ENCODE measurements around the gene ATRAID. TPM values are rescaled to one million over a fixed set of nuclear protein-coding genes. Genes with fewer than 3 reads are reported as not detected.

Gene ATRAID
- total and polyA plus RNA-seq, 2 experiments from 2014 or later, result 129 to 154 TPM

DNA sequence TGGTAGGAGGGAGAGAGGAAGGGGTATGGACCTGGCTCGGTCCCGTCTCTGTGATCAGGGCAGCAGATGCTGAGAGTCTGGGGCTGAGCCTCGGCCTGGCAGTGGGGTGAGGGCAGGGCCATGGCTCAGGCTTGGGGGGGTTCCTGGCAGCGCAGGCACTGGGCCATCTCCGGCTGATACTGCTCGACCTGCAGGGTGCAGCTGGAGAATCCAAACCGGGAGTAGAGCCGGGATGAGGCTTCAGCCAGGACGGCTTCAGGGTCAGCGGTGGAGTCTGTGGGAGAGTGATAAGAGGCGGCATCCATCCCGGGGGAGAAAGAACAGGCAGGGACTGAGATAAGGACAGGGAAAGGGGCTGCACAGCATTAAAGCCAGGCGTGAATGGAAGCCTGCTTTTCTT, 43.3 kb downstream of the ATRAID start:
- H4K20me1 ChIP-seq (replicated peaks; ENCODE audit: insufficient read depth), result no peaks in the 10 kb centered on the region; the same call in 1 of the 2 replicates
- Mint-ChIP-seq H3K27ac (no peak overlapping the region), H3K36me3 (ENCODE audit: low read depth) (no peaks in the 10 kb centered on the region; the same call in 2 of the 3 replicates), H3K9me3 (no peaks in the 10 kb centered on the region), H3K4me1 (peaks cover 18% of the 10 kb centered on the region), H3K4me3 (no peak overlapping the region; the same call in 2 of the 3 replicates), H3K27me3 (ENCODE audit: insufficient read depth, low read depth, poor library complexity) (peaks cover 19% of the 10 kb centered on the region)
- H3F3A ChIP-seq (replicated peaks; ENCODE audit: low read depth), result 0 out of 2 replicates have a peak, but pooled peaks cover 5% of the 10 kb centered on the region
- peaks cover 10% of the 10 kb centered on the region for H3K4me1 ChIP-seq (ENCODE audit: insufficient read depth)
- H3K79me2 ChIP-seq (replicated peaks; ENCODE audit: insufficient read depth), result no peaks in the 10 kb centered on the region
- no peak overlapping the region for H2AFZ ChIP-seq
- H3K27me3 ChIP-seq (ENCODE audit: insufficient read depth), result peaks cover 19% of the 10 kb centered on the region
- H3K36me3 ChIP-seq (ENCODE audit: insufficient read depth), result no peaks in the 10 kb centered on the region
- ATAC-seq, result no peak
- H3K4me3 ChIP-seq, result no peak overlapping the region
- no peak for DNase-seq (ENCODE audit: low spot score)
- no peak overlapping the region for H3K4me2 ChIP-seq
- no peaks in the 10 kb centered on the region for H3K9me2 ChIP-seq (ENCODE audit: insufficient read depth)
- TF ChIP-seq EZH2 (IDR thresholded peaks at IDR 0.05; ENCODE audit: low read depth, unreplicated experiment), result no peak
- TF ChIP-seq, protein P1, sequence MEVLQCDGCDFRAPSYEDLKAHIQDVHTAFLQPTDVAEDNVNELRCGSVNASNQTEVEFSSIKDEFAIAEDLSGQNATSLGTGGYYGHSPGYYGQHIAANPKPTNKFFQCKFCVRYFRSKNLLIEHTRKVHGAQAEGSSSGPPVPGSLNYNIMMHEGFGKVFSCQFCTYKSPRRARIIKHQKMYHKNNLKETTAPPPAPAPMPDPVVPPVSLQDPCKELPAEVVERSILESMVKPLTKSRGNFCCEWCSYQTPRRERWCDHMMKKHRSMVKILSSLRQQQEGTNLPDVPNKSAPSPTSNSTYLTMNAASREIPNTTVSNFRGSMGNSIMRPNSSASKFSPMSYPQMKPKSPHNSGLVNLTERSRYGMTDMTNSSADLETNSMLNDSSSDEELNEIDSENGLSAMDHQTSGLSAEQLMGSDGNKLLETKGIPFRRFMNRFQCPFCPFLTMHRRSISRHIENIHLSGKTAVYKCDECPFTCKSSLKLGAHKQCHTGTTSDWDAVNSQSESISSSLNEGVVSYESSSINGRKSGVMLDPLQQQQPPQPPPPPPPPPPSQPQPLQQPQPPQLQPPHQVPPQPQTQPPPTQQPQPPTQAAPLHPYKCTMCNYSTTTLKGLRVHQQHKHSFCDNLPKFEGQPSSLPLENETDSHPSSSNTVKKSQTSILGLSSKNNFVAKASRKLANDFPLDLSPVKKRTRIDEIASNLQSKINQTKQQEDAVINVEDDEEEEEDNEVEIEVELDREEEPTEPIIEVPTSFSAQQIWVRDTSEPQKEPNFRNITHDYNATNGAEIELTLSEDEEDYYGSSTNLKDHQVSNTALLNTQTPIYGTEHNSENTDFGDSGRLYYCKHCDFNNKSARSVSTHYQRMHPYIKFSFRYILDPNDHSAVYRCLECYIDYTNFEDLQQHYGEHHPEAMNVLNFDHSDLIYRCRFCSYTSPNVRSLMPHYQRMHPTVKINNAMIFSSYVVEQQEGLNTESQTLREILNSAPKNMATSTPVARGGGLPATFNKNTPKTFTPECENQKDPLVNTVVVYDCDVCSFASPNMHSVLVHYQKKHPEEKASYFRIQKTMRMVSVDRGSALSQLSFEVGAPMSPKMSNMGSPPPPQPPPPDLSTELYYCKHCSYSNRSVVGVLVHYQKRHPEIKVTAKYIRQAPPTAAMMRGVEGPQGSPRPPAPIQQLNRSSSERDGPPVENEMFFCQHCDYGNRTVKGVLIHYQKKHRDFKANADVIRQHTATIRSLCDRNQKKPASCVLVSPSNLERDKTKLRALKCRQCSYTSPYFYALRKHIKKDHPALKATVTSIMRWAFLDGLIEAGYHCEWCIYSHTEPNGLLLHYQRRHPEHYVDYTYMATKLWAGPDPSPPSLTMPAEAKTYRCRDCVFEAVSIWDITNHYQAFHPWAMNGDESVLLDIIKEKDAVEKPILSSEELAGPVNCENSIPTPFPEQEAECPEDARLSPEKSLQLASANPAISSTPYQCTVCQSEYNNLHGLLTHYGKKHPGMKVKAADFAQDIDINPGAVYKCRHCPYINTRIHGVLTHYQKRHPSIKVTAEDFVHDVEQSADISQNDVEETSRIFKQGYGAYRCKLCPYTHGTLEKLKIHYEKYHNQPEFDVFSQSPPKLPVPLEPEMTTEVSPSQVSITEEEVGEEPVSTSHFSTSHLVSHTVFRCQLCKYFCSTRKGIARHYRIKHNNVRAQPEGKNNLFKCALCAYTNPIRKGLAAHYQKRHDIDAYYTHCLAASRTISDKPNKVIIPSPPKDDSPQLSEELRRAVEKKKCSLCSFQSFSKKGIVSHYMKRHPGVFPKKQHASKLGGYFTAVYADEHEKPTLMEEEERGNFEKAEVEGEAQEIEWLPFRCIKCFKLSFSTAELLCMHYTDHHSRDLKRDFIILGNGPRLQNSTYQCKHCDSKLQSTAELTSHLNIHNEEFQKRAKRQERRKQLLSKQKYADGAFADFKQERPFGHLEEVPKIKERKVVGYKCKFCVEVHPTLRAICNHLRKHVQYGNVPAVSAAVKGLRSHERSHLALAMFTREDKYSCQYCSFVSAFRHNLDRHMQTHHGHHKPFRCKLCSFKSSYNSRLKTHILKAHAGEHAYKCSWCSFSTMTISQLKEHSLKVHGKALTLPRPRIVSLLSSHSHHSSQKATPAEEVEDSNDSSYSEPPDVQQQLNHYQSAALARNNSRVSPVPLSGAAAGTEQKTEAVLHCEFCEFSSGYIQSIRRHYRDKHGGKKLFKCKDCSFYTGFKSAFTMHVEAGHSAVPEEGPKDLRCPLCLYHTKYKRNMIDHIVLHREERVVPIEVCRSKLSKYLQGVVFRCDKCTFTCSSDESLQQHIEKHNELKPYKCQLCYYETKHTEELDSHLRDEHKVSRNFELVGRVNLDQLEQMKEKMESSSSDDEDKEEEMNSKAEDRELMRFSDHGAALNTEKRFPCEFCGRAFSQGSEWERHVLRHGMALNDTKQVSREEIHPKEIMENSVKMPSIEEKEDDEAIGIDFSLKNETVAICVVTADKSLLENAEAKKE (CRISPR knock-in tag; IDR thresholded peaks at IDR 0.05), result no peak
- TF ChIP-seq EZH2phosphoT487 (IDR thresholded peaks at IDR 0.05; ENCODE audit: unreplicated experiment), result no peak
- TF ChIP-seq, protein P2, sequence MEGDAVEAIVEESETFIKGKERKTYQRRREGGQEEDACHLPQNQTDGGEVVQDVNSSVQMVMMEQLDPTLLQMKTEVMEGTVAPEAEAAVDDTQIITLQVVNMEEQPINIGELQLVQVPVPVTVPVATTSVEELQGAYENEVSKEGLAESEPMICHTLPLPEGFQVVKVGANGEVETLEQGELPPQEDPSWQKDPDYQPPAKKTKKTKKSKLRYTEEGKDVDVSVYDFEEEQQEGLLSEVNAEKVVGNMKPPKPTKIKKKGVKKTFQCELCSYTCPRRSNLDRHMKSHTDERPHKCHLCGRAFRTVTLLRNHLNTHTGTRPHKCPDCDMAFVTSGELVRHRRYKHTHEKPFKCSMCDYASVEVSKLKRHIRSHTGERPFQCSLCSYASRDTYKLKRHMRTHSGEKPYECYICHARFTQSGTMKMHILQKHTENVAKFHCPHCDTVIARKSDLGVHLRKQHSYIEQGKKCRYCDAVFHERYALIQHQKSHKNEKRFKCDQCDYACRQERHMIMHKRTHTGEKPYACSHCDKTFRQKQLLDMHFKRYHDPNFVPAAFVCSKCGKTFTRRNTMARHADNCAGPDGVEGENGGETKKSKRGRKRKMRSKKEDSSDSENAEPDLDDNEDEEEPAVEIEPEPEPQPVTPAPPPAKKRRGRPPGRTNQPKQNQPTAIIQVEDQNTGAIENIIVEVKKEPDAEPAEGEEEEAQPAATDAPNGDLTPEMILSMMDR (conservative IDR thresholded peaks at IDR 0.05; ENCODE audit: low read depth in 2 of 2), result no peak
- TF ChIP-seq, protein P3, sequence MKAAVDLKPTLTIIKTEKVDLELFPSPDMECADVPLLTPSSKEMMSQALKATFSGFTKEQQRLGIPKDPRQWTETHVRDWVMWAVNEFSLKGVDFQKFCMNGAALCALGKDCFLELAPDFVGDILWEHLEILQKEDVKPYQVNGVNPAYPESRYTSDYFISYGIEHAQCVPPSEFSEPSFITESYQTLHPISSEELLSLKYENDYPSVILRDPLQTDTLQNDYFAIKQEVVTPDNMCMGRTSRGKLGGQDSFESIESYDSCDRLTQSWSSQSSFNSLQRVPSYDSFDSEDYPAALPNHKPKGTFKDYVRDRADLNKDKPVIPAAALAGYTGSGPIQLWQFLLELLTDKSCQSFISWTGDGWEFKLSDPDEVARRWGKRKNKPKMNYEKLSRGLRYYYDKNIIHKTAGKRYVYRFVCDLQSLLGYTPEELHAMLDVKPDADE (IDR thresholded peaks at IDR 0.05), result no peak
- no peak for TF ChIP-seq CREB1 (CRISPR knock-in tag; IDR thresholded peaks at IDR 0.05; ENCODE audit: low read depth)
- no peak for TF ChIP-seq ZNF114 (CRISPR knock-in tag; IDR thresholded peaks at IDR 0.05)
- no peak for TF ChIP-seq JUNB (IDR thresholded peaks at IDR 0.05; ENCODE audit: unreplicated experiment)
- TF ChIP-seq STAT1 (IDR thresholded peaks at IDR 0.05; ENCODE audit: unreplicated experiment), result no peak
- TF ChIP-seq NANOG (IDR thresholded peaks at IDR 0.05; ENCODE audit: borderline replicate concordance), result no peak
- TF ChIP-seq ZNF331 (CRISPR knock-in tag; IDR thresholded peaks at IDR 0.05; ENCODE audit: low read depth), result no peak
- TF ChIP-seq, protein P4, sequence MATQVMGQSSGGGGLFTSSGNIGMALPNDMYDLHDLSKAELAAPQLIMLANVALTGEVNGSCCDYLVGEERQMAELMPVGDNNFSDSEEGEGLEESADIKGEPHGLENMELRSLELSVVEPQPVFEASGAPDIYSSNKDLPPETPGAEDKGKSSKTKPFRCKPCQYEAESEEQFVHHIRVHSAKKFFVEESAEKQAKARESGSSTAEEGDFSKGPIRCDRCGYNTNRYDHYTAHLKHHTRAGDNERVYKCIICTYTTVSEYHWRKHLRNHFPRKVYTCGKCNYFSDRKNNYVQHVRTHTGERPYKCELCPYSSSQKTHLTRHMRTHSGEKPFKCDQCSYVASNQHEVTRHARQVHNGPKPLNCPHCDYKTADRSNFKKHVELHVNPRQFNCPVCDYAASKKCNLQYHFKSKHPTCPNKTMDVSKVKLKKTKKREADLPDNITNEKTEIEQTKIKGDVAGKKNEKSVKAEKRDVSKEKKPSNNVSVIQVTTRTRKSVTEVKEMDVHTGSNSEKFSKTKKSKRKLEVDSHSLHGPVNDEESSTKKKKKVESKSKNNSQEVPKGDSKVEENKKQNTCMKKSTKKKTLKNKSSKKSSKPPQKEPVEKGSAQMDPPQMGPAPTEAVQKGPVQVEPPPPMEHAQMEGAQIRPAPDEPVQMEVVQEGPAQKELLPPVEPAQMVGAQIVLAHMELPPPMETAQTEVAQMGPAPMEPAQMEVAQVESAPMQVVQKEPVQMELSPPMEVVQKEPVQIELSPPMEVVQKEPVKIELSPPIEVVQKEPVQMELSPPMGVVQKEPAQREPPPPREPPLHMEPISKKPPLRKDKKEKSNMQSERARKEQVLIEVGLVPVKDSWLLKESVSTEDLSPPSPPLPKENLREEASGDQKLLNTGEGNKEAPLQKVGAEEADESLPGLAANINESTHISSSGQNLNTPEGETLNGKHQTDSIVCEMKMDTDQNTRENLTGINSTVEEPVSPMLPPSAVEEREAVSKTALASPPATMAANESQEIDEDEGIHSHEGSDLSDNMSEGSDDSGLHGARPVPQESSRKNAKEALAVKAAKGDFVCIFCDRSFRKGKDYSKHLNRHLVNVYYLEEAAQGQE (IDR thresholded peaks at IDR 0.05; ENCODE audit: unreplicated experiment), result no peak
- TF ChIP-seq POLR2AphosphoS5 (IDR thresholded peaks at IDR 0.05; ENCODE audit: low read depth), result no peak
- no peak overlapping the region for H3K27ac ChIP-seq (ENCODE audit: low read depth)

Measured in GM23338 (cell line).